Esophagus muscularis mucosa (tissue), 4 donors: Measurements from ENCODE around the gene COL9A2. TPM values are rescaled to one million over a fixed set of nuclear protein-coding genes. Genes with fewer than 3 reads are reported as not detected.

Experiments
- DNase-seq: peaks from one replicate; pipeline ENCODE4 v3.0.0-alpha.2; 2017; ENCODE audit errors: extremely low spot score
- H3K27ac ChIP-seq, 4 donors: fragments of 200-600 bp; sonication (generic); replicated peaks in 1 of 4; 1 replicate in 3 of 4; 2 replicates in 1 of 4; pipeline ENCODE4 v1.5.1; 2016 to 2019; ENCODE audit warnings: mild to moderate bottlenecking in 1 of 4
- H3K27me3 ChIP-seq, 4 donors: fragments of 200-600 bp; sonication (generic); one replicate each; pipeline versions ENCODE4 v1.5.1 to v1.6.0; 2016 to 2019
- H3K36me3 ChIP-seq, 4 donors: fragments of 200-600 bp; sonication (generic); one replicate each; pipeline ENCODE4 v1.5.1; 2016 to 2019
- H3K4me1 ChIP-seq, 4 donors: fragments of 200-600 bp; sonication (generic); one replicate each; pipeline ENCODE4 v1.5.1; 2016 to 2019
- H3K4me3 ChIP-seq, 4 donors: fragments of 200-600 bp; sonication (generic); 1 replicate in 2 of 4; 2 replicates in 2 of 4; pipeline ENCODE4 v1.5.1; 2016 to 2019; ENCODE audit warnings: mild to moderate bottlenecking in 4 of 4, moderate library complexity in 1 of 4
- H3K9me3 ChIP-seq, 4 donors: fragments of 200-600 bp; sonication (generic); 1 replicate in 3 of 4; 2 replicates in 1 of 4; pipeline ENCODE4 v1.5.1; 2016 to 2019
- EP300 ChIP-seq: sonication (generic); formaldehyde crosslinking; IDR thresholded peaks from one replicate; pipeline ENCODE4 v1.6.1; 2017; ENCODE audit warnings: antibody characterized with exemption
- POLR2A ChIP-seq: fragments of 450-650 bp; IDR thresholded peaks from one replicate; pipeline ENCODE4 v1.6.1; 2017; ENCODE audit warnings: antibody characterized with exemption, moderate library complexity, mild to moderate bottlenecking, low read depth
- POLR2AphosphoS5 ChIP-seq, 2 donors: sonication (generic); formaldehyde crosslinking; IDR thresholded peaks; one replicate each; pipeline ENCODE4 v1.6.1; 2017; ENCODE audit warnings: antibody characterized with exemption in 2 of 2
- WGBS: methylation state at CpG from one replicate; pipeline ENCODE4 v1.1.5; 2018; 5-methylcytosine and 5-hydroxymethylcytosine counted together
- intact Hi-C: fragments of 100-400 bp; cut with DNase I; formaldehyde crosslinking; loops from one replicate; pipeline ENCODE4 v1.15.1; 2023
- total RNA-seq, 4 donors: library from RNA; depleted of rRNA; stranded (reverse); fragments of >200 nt; gene quantifications; one replicate each; pipeline versions ENCODE4 v1.1.0 to v1.2.1, GENCODE V29; 2016
- TF ChIP-seq, protein P1 (sequence below), 3 experiments: fragments of 200-600 bp in 2 of 3; fragments of 450-650 bp in 1 of 3; sonication (generic) in 2 of 3; IDR thresholded peaks; one replicate each; pipeline ENCODE4 v1.5.1; 2017 to 2019; ENCODE audit warnings: antibody characterized with exemption in 3 of 3, mild to moderate bottlenecking in 2 of 3, moderate library complexity in 1 of 3

Gene COL9A2
- total RNA-seq, 4 donors from 2014 or later = 1.2 to 2.5 (median 1.7) TPM

DNA sequence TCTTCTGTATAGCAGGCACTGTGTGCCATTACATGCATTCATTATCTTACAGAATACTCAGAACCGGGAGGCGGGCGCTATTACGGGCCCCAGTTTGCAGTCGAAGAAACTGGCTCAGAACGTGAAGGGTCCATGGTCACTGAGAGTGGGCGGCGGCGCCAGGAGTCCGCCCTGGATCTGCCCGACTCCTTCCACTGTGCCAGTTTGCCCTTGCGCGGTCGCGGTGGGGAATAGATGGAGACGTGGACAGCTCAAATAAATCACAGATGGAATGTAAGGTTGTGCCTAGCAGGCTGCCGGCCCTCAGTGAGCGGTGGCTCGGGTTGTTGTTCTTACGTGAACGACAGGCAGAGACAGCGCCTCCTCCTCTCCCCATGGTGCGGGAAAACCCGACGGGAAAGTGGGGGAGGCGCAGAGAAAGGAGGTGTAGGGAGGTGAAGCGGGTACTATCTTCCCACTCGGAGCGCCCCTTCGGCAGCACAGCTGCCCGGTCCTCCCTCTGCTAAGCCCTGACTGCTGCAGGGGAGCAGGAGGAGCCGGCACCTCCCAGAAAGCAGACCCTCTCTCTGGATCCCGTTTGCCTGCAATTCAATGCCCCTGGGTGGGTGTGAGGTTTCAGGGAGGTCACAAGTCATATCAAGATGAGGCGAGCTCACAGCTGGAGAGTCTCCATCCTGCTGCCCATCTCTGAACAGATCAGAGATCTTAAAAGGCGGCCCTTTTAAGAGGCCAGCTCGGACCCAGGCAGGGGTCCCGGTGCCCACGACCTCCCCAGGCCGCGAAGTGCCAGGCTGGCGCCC is 1.1 kb downstream of the COL9A2 start:
- intact Hi-C loops = loop anchor here (5.0 kb wide), 2 partner anchors 59 to 154 kb away; partner anchors contain the start of genes RLF and ZMPSTE24
- no peak for DNase-seq
- Histone ChIP-seq H3K27ac (peak overlapping the region in 1 of 4 donors; percentile 14), H3K4me3 (peak overlapping the region; percentile 50 to 62 (median 52)), H3K9me3 (no peaks in the 10 kb centered on the region), H3K36me3 (no peaks in the 10 kb centered on the region), H3K27me3 (peaks cover 0 to 52% (median 20%) of the 10 kb centered on the region in 4 donors), H3K4me1 (peaks cover 24 to 31% (median 30%) of the 10 kb centered on the region in 4 donors)
- 23% methylated on average over 14 of the region's 41 CpGs for WGBS
- TF ChIP-seq EP300 = no peak
- TF ChIP-seq, protein P1, sequence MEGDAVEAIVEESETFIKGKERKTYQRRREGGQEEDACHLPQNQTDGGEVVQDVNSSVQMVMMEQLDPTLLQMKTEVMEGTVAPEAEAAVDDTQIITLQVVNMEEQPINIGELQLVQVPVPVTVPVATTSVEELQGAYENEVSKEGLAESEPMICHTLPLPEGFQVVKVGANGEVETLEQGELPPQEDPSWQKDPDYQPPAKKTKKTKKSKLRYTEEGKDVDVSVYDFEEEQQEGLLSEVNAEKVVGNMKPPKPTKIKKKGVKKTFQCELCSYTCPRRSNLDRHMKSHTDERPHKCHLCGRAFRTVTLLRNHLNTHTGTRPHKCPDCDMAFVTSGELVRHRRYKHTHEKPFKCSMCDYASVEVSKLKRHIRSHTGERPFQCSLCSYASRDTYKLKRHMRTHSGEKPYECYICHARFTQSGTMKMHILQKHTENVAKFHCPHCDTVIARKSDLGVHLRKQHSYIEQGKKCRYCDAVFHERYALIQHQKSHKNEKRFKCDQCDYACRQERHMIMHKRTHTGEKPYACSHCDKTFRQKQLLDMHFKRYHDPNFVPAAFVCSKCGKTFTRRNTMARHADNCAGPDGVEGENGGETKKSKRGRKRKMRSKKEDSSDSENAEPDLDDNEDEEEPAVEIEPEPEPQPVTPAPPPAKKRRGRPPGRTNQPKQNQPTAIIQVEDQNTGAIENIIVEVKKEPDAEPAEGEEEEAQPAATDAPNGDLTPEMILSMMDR (IDR thresholded peaks at IDR 0.05) = no peak
- TF ChIP-seq POLR2AphosphoS5 (IDR thresholded peaks at IDR 0.05) = no peak
- no peak for TF ChIP-seq POLR2A

DNA sequence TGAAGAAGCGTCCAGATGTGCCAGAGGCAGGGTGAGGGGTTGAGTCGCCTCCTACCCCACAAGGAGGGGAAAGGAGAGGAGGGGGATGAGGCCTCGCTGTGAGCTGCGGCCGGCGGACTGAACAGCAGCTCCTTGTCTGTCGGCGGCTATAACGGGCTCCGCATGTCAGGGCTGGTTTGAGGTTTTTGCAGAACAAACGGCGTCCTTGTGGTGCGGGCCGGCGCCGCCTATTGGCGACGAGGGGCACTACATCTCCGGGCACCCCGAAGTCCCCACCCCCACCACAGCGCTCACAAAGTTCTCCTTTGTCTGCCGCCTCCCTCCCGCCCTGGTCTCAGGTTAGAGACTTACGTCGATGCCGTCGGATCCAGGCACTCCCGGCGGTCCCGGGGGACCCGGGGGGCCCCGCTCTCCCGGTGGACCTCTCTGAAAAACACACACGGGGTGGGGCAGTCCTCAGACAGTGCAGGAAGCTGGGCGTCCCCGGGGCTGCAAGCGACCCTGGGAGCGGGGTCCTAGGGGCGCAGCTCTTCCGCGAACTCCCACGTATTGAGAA is 1.8 kb downstream of the COL9A2 start:
- H3K4me1 ChIP-seq = peaks cover 24 to 31% (median 30%) of the 10 kb centered on the region in 4 donors
- no peaks in the 10 kb centered on the region for H3K9me3 ChIP-seq
- 3% methylated on average over 25 of the region's 42 CpGs for WGBS
- intact Hi-C loops = loop anchor here (5.0 kb wide), 2 partner anchors 58 to 153 kb away; partner anchors contain the start of genes RLF and ZMPSTE24
- TF ChIP-seq, protein P1 (IDR thresholded peaks at IDR 0.05) = peak; percentile 92 to 99 (median 95)
- TF ChIP-seq EP300 = no peak
- peak; percentile 50 to 63 for TF ChIP-seq POLR2AphosphoS5 (IDR thresholded peaks at IDR 0.05)
- H3K36me3 ChIP-seq = no peaks in the 10 kb centered on the region
- H3K4me3 ChIP-seq = peak overlapping the region; percentile 50 to 62 (median 52)
- H3K27ac ChIP-seq = peak overlapping the region; percentile 45 to 68 (median 60)
- H3K27me3 ChIP-seq = peaks cover 0 to 48% (median 20%) of the 10 kb centered on the region in 4 donors
- peak; percentile 96 for DNase-seq

DNA sequence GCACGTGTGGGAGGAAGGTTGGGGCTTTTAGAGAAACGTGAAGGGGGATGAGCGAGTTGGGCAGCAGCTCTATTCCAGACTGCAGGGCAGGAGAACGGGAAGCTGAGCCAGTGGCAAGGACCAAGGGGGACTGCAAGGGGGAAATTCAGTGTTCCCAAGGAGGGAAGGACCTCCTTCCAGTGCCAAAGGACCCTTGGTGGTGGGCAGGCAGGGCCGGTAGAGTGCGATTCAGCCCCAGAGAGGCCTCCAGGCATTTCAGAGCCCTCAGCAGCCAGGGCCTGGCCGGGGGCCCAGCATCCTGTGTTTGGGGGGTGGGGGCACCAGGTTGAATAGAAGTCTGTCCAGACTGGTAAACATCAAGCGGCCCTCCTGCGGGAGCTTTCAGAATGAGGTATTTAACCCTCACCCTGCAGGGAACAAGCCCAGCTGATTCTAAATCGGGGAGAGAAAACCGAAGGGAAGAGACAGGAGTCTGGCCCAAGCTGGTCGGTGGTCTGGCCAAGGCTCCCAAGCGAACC is 2.3 kb downstream of the COL9A2 start:
- Histone ChIP-seq H3K4me3 (peak overlapping the region; percentile 50 to 62 (median 52)), H3K4me1 (peaks cover 24 to 31% (median 30%) of the 10 kb centered on the region in 4 donors), H3K9me3 (no peaks in the 10 kb centered on the region), H3K27me3 (peaks cover 0 to 43% (median 20%) of the 10 kb centered on the region in 4 donors), H3K27ac (peak overlapping the region; percentile 45 to 68 (median 60)), H3K36me3 (no peaks in the 10 kb centered on the region)
- no peak for DNase-seq
- no peak for TF ChIP-seq POLR2A
- TF ChIP-seq POLR2AphosphoS5 (IDR thresholded peaks at IDR 0.05) = no peak
- TF ChIP-seq, protein P1 (IDR thresholded peaks at IDR 0.05) = no peak
- no peak for TF ChIP-seq EP300
- intact Hi-C loops = loop anchor here (5.0 kb wide), 2 partner anchors 57 to 152 kb away; partner anchors contain the start of genes RLF and ZMPSTE24
- 31% methylated on average over 12 of the region's 13 CpGs for WGBS

DNA sequence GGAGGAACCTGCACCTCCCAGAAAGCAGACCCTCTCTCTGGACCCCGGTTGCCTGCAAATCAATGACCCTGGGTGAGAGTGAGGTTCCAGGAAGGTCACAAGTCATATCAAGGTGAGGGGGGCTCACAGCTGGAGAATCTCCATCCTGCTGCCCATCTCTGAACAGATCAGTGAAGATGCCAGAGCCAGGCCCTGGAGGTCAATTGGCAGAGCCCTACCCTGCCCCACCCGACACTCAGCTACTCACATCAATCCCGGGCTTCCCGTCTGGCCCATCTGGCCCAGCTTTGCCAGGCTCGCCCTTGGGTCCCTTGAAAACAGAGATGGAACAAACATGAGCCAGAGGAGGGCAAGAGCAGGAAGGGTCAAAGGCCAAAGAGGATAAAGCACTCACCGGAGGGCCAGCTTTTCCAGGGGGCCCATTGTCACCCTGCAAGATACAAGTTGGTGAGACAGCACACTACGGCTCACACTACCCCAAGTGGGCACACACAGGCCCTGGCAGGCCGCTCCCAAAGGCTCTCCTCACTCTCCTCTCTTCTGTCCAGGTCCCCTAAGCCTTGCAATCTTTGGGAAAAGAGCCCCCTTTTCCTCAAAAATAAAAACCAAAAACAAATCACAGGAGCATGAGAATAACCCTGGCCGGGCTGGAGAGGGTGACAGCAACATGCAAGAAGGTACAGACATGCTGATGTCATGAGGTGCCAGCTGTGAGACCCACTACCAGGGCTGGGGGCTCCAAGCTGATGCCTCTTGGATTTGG is 2.9 kb downstream of the COL9A2 start:
- Histone ChIP-seq H3K27me3 (peaks cover 0 to 36% (median 20%) of the 10 kb centered on the region in 4 donors), H3K36me3 (no peaks in the 10 kb centered on the region), H3K27ac (peak overlapping the region in 1 of 4 donors; percentile 68), H3K9me3 (no peaks in the 10 kb centered on the region), H3K4me1 (peaks cover 24 to 31% (median 30%) of the 10 kb centered on the region in 4 donors), H3K4me3 (no peak overlapping the region)
- intact Hi-C loops = no loop called here
- no peak for TF ChIP-seq POLR2AphosphoS5 (IDR thresholded peaks at IDR 0.05)
- no peak for DNase-seq
- 92% methylated on average over 9 of the region's 9 CpGs for WGBS
